Gastroesophageal sphincter (tissue), 3 donors: ENCODE measurements around the gene TXNRD1.
A peak's percentile ranks its signal among the peaks of the same experiment; 100 is the strongest.

Experiments used
- EP300 ChIP-seq: sonication (generic); formaldehyde crosslinking; IDR thresholded peaks from one replicate; pipeline ENCODE4 v1.6.1; 2017; ENCODE audit warnings: antibody characterized with exemption, mild to moderate bottlenecking
- POLR2A ChIP-seq, 2 donors: fragments of 450-650 bp; IDR thresholded peaks; one replicate each; pipeline ENCODE4 v1.6.1; 2017; ENCODE audit warnings: antibody characterized with exemption in 2 of 2, mild to moderate bottlenecking in 2 of 2, moderate library complexity in 1 of 2
- TF ChIP-seq, protein P1 (sequence below), 4 experiments: fragments of 200-600 bp in 2 of 4; fragments of 450-650 bp in 2 of 4; sonication (generic) in 1 of 4; IDR thresholded peaks; one replicate each; pipeline ENCODE4 v1.5.1; 2017 to 2019; ENCODE audit warnings: antibody characterized with exemption in 4 of 4, mild to moderate bottlenecking in 2 of 4, moderate library complexity in 2 of 4

DNA sequence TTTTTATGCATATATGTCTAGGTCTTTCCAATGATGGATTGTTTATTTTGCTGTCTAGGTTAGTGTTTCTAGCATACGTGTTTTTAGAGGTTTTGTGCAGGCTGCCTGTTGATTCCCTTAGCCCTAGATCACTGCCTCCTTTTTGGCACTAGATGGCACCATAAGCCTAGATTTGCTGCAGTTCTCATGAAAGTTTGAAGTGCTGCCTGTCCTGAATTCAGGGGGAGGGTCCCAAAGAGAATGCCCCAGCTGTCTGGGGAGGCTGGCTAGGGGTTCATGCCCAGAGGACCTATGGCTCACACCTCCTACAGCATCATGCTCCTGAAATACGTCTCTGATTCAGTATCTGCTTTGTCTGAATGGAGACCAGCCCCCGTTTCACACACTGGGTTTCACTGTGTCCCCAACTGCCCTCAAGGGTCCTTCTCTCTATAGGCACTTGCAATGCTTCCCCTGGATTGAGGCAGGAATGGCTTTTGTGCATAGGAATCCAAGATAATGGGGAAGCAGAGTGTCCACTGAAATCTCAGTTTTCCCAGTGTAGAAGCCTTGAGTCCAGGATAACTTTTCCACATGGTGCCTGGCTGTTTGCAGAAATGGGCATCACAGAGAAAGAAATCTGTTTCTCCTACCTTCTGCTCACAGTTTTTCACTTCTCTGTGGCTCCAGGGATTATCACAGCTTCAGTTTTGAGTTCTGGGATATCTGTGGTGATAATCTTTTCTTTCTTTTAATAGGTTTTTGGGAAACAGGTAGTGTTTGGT lies 14.2 kb upstream of the TXNRD1 start:
- no peak for TF ChIP-seq EP300
- TF ChIP-seq, protein P1, sequence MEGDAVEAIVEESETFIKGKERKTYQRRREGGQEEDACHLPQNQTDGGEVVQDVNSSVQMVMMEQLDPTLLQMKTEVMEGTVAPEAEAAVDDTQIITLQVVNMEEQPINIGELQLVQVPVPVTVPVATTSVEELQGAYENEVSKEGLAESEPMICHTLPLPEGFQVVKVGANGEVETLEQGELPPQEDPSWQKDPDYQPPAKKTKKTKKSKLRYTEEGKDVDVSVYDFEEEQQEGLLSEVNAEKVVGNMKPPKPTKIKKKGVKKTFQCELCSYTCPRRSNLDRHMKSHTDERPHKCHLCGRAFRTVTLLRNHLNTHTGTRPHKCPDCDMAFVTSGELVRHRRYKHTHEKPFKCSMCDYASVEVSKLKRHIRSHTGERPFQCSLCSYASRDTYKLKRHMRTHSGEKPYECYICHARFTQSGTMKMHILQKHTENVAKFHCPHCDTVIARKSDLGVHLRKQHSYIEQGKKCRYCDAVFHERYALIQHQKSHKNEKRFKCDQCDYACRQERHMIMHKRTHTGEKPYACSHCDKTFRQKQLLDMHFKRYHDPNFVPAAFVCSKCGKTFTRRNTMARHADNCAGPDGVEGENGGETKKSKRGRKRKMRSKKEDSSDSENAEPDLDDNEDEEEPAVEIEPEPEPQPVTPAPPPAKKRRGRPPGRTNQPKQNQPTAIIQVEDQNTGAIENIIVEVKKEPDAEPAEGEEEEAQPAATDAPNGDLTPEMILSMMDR (IDR thresholded peaks at IDR 0.05), result peak; percentile 53 to 86 (median 64)
- TF ChIP-seq POLR2A (IDR thresholded peaks at IDR 0.05), result no peak
